Thyroid gland (tissue), 4 donors: ENCODE results near the gene CITED2. TPM values are rescaled to one million over a fixed set of nuclear protein-coding genes. Genes with fewer than 3 reads are reported as not detected.
"Not testable (repeated sequence)": the region's sequence is repeated elsewhere in the genome, so short reads cannot be mapped to it uniquely, and the experiment has no call there.

ENCODE experiments used
- DNase-seq, 2 donors: peaks; one replicate each; pipeline ENCODE4 v3.0.0-alpha.2; 2019
- H3K27ac ChIP-seq, 3 donors: fragments of 200-600 bp; sonication (generic); 1 replicate in 2 of 3; 2 replicates in 1 of 3; pipeline ENCODE4 v1.5.1; 2016 to 2019; ENCODE audit warnings: mild to moderate bottlenecking in 1 of 3, moderate library complexity in 1 of 3
- H3K27me3 ChIP-seq: fragments of 200-600 bp; sonication (generic); one replicate; pipeline ENCODE4 v1.5.1; 2019
- H3K36me3 ChIP-seq, 2 donors: fragments of 200-600 bp; sonication (generic); one replicate each; pipeline ENCODE4 v1.5.1; 2016 to 2019
- H3K4me1 ChIP-seq, 2 donors: fragments of 200-600 bp; sonication (generic); one replicate each; pipeline ENCODE4 v1.5.1; 2017 to 2019
- H3K4me3 ChIP-seq, 3 donors: fragments of 200-600 bp; sonication (generic); replicated peaks in 1 of 3; 1 replicate in 2 of 3; 2 replicates in 1 of 3; pipeline ENCODE4 v1.5.1; 2016; ENCODE audit warnings: mild to moderate bottlenecking in 1 of 3
- H3K9me3 ChIP-seq: fragments of 200-600 bp; sonication (generic); one replicate; pipeline ENCODE4 v1.5.1; 2017
- CTCF ChIP-seq, 6 experiments: fragments of 200-600 bp in 3 of 6; fragments of 450-650 bp in 3 of 6; sonication (generic) in 3 of 6; IDR thresholded peaks; one replicate each; pipeline ENCODE4 v1.5.1; 2016 to 2019; ENCODE audit warnings: antibody characterized with exemption in 6 of 6, mild to moderate bottlenecking in 2 of 6, inconsistent platforms in 1 of 6, moderate library complexity in 1 of 6
- POLR2A ChIP-seq, 2 donors: fragments of 450-650 bp; IDR thresholded peaks; one replicate each; pipeline ENCODE4 v1.6.1; 2017; ENCODE audit warnings: antibody characterized with exemption in 2 of 2, mild to moderate bottlenecking in 2 of 2, moderate library complexity in 1 of 2
- WGBS, 2 donors: methylation state at CpG; one replicate each; pipeline ENCODE4 v1.1.5; 2017; 5-methylcytosine and 5-hydroxymethylcytosine counted together
- intact Hi-C: fragments of 100-400 bp; cut with DNase I; formaldehyde crosslinking; loops from one replicate; pipeline ENCODE4 v1.15.1; 2023
- total RNA-seq, 4 donors: library from RNA; depleted of rRNA; stranded (reverse); fragments of >200 nt; gene quantifications; one replicate each; pipeline ENCODE4 v1.2.3, GENCODE V29; 2016

The CITED2 gene
- total RNA-seq, 4 donors from 2014 or later: 178 to 354 (median 261) TPM

- Histone ChIP-seq H3K4me1 (peaks cover 0 to 30% of the 10 kb centered on the region in 2 donors), H3K27me3 (no peaks in the 10 kb centered on the region), H3K9me3 (no peaks in the 10 kb centered on the region), H3K36me3 (peaks cover 14 to 25% of the 10 kb centered on the region in 2 donors), H3K4me3 (no peak overlapping the region), H3K27ac (peak overlapping the region; percentile 99 to 100 (median 100))
- TF ChIP-seq POLR2A (IDR thresholded peaks at IDR 0.05) (no peak), CTCF (IDR thresholded peaks at IDR 0.05) (no peak)
- intact Hi-C loops: loop anchor here (10.0 kb wide), 1 partner anchor 134 kb away; no protein-coding TSS in a partner anchor
- WGBS, 2 donors: 52 to 55% methylated on average over 2 of the region's 2 CpGs
- no peak for DNase-seq
Measured at GRCh38 chr6:139369068-139369467, 5.4 kb downstream of the CITED2 start.

- peak overlapping the region; percentile 99 to 100 (median 100) for H3K27ac ChIP-seq
- TF ChIP-seq POLR2A (IDR thresholded peaks at IDR 0.05) (no peak), CTCF (IDR thresholded peaks at IDR 0.05) (peak in 1 of 6 experiments; percentile 5)
- no peak for DNase-seq
- H3K27me3 ChIP-seq: no peaks in the 10 kb centered on the region
- peaks cover 0 to 30% of the 10 kb centered on the region in 2 donors for H3K4me1 ChIP-seq
- 93 to 100% methylated on average over 1 of the region's 1 CpG for WGBS, 2 donors
- intact Hi-C loops: loop anchor here (10.0 kb wide), 1 partner anchor 134 kb away; no protein-coding TSS in a partner anchor
- no peaks in the 10 kb centered on the region for H3K9me3 ChIP-seq
- H3K4me3 ChIP-seq: no peak overlapping the region
- peaks cover 11 to 21% of the 10 kb centered on the region in 2 donors for H3K36me3 ChIP-seq
Measured at GRCh38 chr6:139368661-139369060, 5.8 kb downstream of the CITED2 start.

- peaks cover 3 to 13% of the 10 kb centered on the region in 2 donors for H3K36me3 ChIP-seq
- TF ChIP-seq CTCF (IDR thresholded peaks at IDR 0.05) (peak in 1 of 6 experiments; percentile 8), POLR2A (IDR thresholded peaks at IDR 0.05) (peak in 1 of 2 donors; percentile 40)
- intact Hi-C loops: loop anchor here (10.0 kb wide), 1 partner anchor 133 kb away; no protein-coding TSS in a partner anchor
- 26 to 38% methylated on average over 8 of the region's 8 CpGs for WGBS, 2 donors
- H3K4me3 ChIP-seq: no peak overlapping the region
- peak; percentile 66 to 67 for DNase-seq
- peaks cover 0 to 30% of the 10 kb centered on the region in 2 donors for H3K4me1 ChIP-seq
- H3K9me3 ChIP-seq: no peaks in the 10 kb centered on the region
- no peaks in the 10 kb centered on the region for H3K27me3 ChIP-seq
- peak overlapping the region; percentile 99 to 100 (median 100) for H3K27ac ChIP-seq
Measured at GRCh38 chr6:139367810-139368351, 6.6 kb downstream of the CITED2 start.

GRCh38 chr6:139364982-139365379 lies 9.5 kb downstream of the CITED2 start:
- TF ChIP-seq CTCF (IDR thresholded peaks at IDR 0.05) (no peak), POLR2A (IDR thresholded peaks at IDR 0.05) (no peak)
- Histone ChIP-seq H3K4me1 (peaks cover 0 to 27% of the 10 kb centered on the region in 2 donors), H3K27ac (no peak overlapping the region), H3K27me3 (no peaks in the 10 kb centered on the region), H3K36me3 (no peaks in the 10 kb centered on the region), H3K4me3 (no peak overlapping the region), H3K9me3 (no peaks in the 10 kb centered on the region)
- intact Hi-C loops: loop anchor here (5.0 to 10.0 kb wide), 2 partner anchors 130 to 553 kb away; no protein-coding TSS in a partner anchor
- WGBS, 2 donors: 60 to 63% methylated on average over 3 of the region's 3 CpGs
- no peak for DNase-seq

- no peaks in the 10 kb centered on the region for H3K9me3 ChIP-seq
- TF ChIP-seq POLR2A (IDR thresholded peaks at IDR 0.05) (no peak), CTCF (IDR thresholded peaks at IDR 0.05) (peak; percentile 53 to 85 (median 70))
- no peak for DNase-seq
- WGBS, 2 donors: 58 to 62% methylated on average over 4 of the region's 4 CpGs
- H3K4me1 ChIP-seq: peaks cover 0 to 22% of the 10 kb centered on the region in 2 donors
- no peaks in the 10 kb centered on the region for H3K36me3 ChIP-seq
- no peaks in the 10 kb centered on the region for H3K27me3 ChIP-seq
- intact Hi-C loops: loop anchor here (5.0 to 10.0 kb wide), 2 partner anchors 130 to 552 kb away; no protein-coding TSS in a partner anchor
- no peak overlapping the region for H3K4me3 ChIP-seq
- H3K27ac ChIP-seq: no peak overlapping the region
Measured at GRCh38 chr6:139364302-139364981, 10.0 kb downstream of the CITED2 start.

- H3K4me1 ChIP-seq: peaks cover 0 to 15% of the 10 kb centered on the region in 2 donors
- not testable (repeated sequence) for DNase-seq, H3K27ac ChIP-seq, H3K4me3 ChIP-seq, H3K9me3 ChIP-seq, H3K36me3 ChIP-seq, H3K27me3 ChIP-seq
- WGBS, 2 donors: 95 to 96% methylated on average over 5 of the region's 5 CpGs
- intact Hi-C loops: loop anchor here (5.0 to 10.0 kb wide), 2 partner anchors 129 to 551 kb away; no protein-coding TSS in a partner anchor
Measured at GRCh38 chr6:139363797-139364196, 10.7 kb downstream of the CITED2 start.

GRCh38 chr6:139363123-139363522 lies 11.3 kb downstream of the CITED2 start:
- H3K4me1 ChIP-seq, H3K27ac ChIP-seq, DNase-seq, H3K36me3 ChIP-seq, H3K4me3 ChIP-seq, H3K27me3 ChIP-seq, H3K9me3 ChIP-seq: not testable (repeated sequence)
- 75 to 82% methylated on average over 1 of the region's 1 CpG for WGBS, 2 donors
- intact Hi-C loops: loop anchor here (5.0 to 10.0 kb wide), 2 partner anchors 128 to 551 kb away; no protein-coding TSS in a partner anchor
